Left hindlimb (tissue), 1 donor: ENCODE measurements around the gene B3GALNT2.
A peak's percentile ranks its signal among the peaks of the same experiment; 100 is the strongest.
"Not testable (repeated sequence)": the region's sequence is repeated elsewhere in the genome, so short reads cannot be mapped to it uniquely, and the experiment has no call there.

Experiments
- DNase-seq: peaks from one replicate; pipeline ENCODE4 v3.0.0-alpha.2; 2018

B3GALNT2 gene

DNA sequence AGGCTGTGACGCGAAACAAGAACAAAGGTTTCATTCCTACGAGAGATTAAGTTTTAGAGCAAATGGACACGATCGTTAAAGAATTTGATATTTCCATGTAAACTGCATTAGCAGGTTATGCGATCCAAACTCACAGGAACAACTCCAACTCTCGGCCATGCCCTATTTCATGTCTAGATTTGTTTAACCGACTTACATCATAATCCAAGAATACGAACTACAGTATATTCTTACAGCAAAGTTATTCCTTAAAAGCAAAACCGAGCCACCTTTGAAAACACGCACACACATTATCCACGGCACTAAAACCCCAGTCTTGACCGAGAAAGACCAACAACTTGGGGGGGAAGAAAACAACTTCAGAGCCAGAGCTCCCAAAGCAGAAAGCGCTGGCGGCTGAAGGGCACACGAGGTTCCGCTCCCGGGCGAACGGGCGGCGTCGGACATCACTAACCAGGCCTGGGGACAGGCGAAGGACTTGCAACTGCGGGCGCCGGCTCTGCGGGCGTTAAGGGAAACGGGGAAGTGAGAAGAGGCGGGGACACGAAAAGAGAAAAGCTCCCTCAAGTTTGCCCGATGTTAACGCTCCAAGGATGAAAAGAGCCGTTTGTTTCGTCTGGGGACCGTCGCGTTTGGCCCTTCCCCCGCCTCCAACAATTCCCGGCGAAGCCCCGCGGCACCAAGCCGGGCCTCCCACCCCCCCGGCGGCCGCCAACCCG, 690 bp downstream of the B3GALNT2 start:
- peak; percentile 75 for DNase-seq

DNA sequence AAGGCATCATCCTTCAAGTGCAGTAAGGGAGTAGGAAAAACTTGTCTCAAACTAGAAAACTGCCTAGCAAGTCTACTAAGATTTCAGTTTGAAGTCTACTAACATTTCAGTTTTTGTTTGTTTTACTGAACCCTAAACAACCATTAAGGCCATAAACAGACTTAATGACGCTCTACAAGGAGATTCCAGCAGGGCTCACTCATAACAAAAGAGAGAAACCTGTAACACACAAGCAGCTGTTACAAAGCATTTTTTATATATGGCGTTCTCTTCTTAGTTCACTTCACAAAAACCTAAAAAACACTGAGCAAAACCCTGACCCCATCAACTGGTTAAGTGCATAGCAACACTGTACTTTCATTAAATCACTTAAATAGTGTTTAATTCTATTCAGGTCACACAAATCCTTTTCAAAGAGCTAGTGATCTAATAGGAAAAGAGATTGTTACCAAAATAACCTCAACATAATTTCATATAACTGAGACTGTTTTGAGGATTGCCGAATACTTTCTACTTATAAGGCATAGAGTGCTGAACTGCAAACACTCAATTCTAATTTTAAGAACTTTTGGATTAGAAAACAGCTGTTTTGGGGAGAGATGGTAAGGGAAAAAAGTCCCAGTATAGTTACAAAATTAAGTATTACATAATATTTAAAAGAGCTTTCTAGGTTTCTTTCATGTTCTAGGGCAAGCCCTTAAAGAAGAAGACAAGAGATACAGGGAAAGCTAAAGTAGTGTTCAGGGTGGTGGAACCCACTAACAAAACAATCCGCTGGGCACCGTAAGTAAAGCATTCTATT, 1.4 kb downstream of the B3GALNT2 start:
- no peak for DNase-seq

DNA sequence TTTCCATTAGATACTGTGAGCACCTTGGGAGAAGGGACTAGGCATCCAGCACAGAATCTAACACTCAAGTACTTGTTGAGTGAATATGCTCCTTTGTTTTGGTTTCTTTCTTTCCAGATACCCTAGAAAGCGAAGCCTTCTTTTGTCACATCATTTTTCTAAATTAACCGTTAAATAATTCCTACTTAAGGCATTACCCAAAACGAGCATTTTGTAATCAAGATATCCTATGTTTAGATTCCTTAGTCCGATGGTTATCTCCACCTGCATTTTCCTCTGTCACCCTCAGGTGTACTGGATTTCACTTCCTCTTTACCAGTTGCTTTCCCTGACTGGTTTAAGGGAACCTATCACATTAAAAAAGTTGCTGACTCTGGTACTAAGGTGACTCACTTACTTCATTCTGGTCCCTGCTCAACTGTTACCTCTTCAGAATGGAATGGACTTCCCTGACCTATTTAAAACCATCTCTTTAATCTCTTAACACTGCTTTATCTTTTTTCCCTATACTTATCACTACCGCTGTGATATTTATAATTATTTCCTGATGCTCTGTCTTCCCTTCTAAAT, 3.2 kb downstream of the B3GALNT2 start:
- DNase-seq = no peak

DNA sequence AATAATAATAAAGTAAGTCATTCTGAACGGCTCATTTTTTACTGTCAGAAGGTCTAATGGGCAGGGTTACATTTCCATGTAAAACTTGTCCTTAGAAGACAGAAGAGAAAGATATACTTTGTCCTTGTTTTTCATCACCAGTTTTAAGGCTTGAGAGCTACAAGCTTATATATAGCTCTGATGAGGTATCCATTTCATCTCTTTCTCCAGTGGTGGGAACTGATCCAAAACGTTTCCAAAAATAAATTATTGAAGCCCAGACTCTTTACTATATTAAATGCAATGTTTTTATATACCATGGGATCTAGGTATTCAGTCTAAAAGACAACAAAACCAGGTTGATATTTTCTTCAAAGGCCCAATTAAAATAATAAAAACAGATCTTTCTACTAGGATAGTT, 8.7 kb downstream of the B3GALNT2 start:
- DNase-seq = no peak

DNA sequence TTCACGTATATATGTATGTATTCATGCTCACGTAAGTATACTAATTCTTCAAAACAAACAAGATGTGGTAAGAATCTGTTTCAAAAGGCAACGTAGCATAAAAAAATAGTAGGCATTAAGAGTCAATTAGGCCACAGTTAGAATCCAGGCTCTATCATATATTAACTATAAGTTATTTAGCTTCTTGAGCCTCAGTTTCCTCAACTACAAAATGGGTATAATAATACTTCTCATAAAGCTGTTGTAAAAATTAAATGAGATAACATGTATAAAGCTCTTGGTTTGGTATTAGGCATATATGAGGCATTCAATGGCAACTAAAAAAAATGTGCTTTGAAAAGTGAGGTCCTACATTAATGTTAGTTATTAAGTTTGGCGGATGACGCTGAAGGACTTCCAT, 9.2 kb downstream of the B3GALNT2 start:
- no peak for DNase-seq

DNA sequence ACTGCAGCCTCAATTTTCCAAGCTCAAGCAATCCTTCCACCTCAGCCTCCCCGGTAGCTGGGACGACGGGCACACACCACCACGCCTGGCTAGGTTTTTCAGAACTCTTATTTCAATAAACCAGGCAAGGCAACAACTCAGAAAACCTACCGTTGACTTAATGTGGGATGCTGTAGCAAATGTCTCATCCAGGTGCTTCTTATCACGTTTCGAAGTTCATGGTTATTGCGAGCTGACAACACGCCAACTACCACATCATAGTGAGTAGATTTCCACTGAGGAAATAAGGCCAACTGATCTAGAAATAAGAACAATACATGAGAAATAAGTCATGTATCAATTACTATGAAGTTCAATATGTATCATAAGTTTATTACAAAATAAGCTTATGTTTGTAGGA, 9.7 kb downstream of the B3GALNT2 start:
- DNase-seq = no peak

DNA sequence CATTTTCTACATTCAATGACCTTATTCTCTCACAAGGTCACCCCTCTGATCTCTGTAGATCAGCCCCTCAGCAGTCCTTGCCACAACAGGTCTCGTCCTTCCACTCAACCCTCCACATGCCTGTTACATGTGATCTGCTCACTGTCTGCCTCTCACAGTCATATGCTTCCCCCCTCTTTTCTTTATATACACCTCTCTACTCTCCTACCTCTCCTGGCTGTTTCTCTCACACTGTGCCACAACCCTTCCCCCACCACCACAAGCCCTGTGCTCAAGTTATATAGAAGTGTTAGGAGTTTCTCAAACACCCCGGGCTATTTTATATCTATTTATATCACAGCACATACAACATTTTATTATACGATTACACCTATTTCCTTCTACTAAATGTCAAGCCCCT, 12.6 kb downstream of the B3GALNT2 start:
- DNase-seq = no peak

DNA sequence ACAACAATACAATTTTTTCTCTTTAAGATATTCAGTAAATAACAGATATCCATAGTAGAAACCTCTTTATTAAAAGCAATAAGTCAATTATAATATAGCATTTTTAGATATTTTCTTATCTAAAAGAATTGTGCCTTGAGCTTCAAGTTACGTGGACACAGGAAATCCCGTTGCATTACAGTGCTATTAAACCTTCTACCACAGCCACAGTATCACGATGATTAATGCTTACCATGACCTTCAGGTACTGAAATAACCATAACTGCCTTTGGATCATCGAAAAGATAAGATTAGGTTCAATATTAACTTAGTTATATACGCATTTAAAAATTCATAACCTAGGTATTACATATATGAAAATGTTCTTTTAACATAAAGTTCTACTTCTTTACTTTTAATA, 17.9 kb downstream of the B3GALNT2 start:
- no peak for DNase-seq

DNA sequence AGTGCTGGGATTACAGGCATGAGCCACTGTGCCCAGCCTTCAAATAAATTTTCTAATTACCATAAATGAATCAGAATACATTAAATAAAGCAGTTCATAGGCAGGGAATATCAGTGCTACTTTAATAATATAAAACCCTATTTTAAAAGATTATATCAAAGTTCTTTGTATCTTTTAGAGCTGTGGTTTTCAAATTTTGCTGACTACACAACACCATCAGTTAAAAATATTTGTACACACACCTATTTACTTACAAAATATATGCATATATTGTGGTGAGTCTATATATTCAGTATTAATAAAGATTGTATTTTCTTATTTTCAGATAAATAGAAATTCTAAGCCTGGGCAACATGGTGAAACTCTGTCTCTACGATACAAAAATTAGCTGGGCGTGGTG, 18.7 kb downstream of the B3GALNT2 start:
- DNase-seq = no peak

DNA sequence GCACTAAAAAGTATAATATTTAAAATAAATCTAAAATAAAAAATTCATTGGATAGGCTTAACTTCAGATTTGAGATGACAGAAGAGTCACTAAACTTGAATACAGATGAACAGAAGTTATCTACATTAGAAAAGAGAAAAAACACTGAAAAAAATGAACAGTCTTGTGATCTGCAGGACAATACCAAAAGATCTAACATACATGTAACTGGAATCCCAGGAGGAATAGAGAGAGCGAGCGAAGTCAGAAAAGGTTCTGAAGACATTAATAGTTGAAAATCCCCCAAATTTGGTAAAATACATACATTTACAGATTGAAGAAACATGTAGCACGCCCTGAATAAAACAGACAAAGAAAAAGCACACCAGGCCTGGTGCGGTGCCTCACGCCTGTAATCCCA, 21.2 kb downstream of the B3GALNT2 start:
- DNase-seq = no peak

DNA sequence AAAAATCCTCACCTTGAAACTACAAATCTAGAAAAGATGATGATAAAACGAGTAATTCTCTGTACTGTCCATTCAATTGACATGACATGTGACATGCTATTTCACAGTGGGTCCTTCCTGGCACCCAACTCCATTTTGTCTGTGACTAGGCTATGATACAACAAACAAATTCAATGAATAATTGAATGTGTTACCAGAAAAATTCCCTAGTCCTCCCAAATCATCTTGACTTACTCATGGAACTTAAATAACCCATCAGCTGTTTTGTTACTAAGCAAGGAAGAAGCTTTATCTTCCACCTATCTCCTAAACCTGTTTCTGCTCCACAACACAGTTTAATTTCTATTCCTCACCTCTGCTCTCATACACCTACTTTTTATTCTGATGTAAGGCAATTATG, 30.4 kb downstream of the B3GALNT2 start:
- DNase-seq = no peak

DNA sequence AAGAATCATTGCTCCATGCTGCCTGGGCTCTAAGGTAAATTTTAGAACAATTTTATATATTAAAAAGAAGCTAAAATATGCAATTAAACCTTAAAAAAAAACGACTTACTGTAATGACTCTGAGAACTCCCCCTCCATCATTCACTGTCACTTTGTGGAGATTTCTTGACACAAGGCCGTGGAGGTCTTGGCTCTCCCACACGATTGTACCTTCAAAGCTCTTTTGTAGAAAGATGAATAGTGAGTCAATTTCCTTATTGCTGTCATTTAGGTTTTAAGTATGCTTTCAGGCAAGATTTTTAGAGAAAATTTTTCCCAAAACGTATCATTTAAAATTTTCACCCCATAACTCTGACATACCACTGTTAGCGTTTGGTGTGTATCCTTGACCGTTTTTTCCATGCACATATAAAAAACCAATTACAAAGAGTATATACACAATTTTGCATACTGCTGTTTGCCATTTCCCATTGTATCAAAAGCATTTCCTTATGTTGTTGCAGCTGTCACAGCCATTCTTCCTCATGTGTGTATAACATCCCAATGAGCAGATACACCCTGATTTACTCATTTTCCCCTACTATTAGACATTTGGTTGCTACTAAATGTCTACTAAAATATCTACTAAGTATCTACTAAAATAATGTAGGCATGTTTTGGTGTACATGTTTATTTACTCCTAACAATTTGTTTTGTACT, 33.4 kb downstream of the B3GALNT2 start:
- DNase-seq = no peak

DNA sequence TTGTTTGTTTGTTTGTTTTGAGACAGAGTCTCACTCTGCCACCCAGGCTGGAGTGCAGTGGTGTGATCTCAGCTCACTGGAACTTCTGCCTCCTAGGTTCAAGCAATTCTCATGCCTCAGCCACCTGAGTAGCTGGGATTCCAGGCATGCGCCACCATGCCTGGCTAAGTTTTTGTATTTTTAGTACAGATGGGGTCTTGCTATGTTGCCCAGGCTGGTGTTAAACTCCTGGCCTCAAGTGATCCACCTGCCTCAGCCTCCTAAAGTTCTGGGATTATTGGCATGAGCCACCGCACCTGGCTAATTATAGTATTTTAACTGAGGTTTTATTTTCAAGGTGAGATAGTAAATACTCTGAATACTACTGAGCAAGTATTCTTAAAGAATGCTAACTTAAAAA, 34.4 kb downstream of the B3GALNT2 start:
- not testable (repeated sequence) for DNase-seq

DNA sequence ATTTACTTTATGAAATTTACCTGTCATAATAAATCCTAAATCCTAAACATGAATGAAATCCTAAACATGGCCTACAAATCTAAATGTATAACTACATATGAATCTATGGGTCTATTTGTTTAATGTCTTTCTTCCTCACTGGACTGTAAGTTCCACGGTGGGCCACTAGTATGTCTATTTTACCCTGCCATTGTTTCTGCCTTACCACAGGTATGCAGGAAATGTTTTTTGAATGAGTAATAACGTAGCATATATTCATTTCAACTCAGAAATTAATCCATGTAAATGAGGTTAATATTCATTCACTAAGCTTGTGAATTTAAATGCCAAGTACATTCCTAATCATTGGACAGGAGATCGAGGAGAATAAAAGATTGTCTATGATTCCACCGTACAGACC, 35.3 kb downstream of the B3GALNT2 start:
- DNase-seq = no peak

DNA sequence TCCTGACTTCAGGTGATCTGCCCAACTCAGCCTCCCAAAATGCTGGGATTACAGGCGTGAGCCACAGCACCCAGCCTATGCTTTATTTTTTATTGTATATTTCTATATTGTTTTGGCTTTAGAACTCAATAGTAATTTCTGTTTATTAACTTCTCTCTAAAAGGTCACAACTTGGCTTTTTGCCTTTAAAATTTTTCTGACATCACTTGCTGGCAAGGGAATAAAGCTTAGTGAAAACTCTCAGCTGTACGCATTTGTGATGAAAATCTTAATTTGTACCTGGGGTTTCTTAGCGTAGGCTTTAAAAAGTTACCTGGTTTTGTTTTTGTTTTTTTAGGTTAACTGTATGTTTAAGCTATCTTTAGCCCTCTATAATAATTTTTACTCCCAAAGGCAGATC, 36.2 kb downstream of the B3GALNT2 start:
- DNase-seq = no peak

DNA sequence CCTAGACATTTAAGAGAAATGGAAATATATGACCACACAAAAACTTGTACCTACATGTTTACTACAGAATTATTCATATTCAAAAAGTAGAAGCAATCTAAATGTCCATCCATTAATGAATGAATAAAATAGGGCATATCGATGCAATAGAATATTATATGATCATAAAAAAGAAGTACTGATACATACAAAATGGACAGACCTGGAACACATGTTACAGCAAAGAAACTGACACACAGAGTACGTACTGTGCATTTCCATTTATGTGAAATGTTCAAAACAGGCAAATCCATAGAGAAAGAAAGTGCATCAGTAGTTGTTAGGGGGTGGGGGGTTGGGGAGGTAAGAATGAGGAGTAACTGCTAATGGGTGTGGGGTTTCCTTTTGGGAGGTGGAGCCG, 39.2 kb downstream of the B3GALNT2 start:
- no peak for DNase-seq

DNA sequence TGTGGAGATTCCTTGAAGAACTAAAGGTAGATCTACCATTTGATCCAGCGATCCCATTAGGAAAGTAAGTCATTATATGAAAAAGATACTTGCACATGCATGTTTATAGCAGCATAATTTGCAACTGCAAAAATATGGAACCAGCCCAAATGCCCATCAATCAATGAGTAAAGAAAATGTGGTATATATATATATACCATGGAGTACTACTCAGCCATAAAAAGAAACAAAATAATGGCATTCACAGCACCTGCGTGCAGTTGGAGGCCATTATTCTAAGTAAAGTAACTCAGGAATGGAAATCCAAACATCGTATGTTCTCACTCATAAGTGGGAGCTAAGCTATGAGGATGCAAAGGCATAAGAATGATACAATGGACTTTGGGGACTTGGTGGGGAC, 41.4 kb downstream of the B3GALNT2 start:
- DNase-seq = not testable (repeated sequence)

DNA sequence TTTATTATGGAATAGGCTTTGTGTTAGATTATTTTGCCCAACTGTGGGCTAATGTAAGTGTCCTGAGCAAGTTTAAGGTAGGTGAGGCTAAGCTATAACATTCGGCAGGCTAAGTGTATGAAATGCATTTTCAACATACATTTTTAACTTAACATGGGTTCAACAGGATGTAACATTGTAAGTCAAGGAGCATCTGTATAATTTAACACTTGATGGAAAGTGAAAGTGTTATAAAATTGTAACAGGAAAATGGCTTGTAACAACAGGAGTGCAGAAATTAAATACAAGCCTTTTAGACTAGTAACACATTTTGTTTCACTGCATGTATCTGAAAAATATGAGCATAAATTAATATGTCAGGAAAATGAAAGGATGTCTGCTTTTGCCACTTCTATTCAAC, 42.3 kb downstream of the B3GALNT2 start:
- no peak for DNase-seq

DNA sequence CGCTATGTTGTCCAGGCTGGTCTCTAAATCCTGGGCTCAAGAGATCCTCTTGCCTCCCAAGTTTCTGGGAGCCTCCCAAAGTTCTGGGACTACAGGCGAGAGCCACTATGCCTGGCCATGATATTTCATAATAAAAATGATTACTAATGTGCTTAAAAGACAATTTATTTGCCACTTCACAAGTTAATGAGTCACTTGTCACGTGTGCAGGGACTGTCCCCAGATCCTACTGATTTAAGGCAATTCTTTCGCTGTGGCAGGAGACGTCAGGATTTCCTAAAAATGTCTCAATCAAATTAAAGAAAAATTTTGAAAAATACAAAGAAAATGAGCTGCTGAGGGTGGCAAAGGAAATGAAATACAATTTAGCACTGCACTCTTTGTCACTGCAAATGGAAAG, 43.5 kb downstream of the B3GALNT2 start:
- DNase-seq = no peak

DNA sequence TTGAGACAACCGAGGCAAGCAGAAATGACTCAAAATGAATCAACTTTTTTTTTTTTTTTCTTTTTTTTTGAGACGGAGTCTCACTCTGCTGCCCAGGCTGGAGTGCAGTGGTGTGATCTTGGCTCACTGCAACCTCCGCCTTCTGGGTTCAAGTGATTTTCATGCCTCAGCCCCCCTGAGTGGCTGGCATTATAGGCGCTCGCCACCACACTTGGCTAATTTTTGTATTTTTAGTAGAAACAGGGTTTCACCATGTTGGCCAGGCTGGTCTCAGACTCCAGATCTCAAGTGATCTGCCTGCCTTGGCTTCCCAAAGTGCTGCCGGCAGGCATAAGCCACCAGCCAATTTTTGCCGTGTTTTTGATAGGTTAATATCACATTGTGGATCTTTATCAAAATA, 46.4 kb downstream of the B3GALNT2 start:
- DNase-seq = not testable (repeated sequence)

DNA sequence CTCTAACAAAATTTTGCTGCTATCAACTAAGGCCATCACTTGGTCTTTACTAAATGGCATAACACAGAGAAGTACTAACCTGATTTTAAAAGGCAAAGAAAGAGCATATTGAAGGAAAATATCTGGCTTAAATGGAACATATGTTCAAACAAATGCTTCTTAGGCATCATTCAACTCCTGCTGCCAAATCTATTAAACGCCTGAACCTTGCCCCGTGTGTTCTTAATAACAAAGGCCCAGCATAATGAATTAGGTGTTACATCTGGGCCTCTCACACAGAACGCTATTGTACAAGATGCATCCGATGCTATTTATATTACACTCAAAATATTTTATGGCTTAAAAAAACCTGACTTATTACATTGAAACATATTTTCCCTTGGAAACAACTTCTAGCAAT, 48.4 kb downstream of the B3GALNT2 start:
- DNase-seq = no peak

DNA sequence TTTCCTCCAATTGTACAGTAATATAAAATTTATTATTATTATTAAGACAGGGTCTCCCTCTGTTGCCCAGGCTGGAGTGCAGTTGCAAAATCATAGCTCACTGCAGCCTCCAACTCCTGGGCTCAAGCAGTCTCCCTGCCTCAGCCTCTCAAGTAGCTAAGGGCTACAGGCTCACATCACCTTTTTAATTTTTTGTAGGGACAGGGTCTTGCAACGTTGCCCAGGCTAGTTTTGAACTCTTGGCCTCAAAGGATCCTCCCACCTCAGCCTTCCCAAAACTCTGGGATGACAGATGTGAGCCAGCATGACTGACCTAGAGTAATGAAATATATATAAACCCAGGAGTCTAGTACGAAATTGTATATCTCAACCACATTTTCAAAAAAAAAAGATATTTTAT, 49.2 kb downstream of the B3GALNT2 start:
- DNase-seq = no peak

DNA sequence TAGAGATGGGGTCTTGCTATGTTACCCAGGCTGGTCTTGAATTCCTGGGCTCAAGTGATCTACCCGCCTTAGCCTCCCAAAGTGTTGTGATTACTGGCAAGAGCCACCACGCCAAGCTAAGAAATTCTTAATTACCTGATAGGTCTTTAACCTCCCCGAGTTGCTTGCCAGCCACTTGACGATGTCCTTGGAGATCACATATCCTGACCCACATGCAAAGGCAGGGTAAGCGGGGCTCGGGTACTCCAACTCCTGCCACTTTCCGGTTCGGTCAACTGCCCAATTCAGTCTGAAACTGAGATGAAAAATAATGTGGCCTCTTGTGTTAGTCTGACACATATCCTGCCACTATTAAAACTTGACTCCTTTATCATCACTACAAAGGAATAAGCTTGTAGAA, 50.2 kb downstream of the B3GALNT2 start:
- DNase-seq = no peak
